Measurements from ENCODE around the gene UPB1.

The UPB1 gene

DNA sequence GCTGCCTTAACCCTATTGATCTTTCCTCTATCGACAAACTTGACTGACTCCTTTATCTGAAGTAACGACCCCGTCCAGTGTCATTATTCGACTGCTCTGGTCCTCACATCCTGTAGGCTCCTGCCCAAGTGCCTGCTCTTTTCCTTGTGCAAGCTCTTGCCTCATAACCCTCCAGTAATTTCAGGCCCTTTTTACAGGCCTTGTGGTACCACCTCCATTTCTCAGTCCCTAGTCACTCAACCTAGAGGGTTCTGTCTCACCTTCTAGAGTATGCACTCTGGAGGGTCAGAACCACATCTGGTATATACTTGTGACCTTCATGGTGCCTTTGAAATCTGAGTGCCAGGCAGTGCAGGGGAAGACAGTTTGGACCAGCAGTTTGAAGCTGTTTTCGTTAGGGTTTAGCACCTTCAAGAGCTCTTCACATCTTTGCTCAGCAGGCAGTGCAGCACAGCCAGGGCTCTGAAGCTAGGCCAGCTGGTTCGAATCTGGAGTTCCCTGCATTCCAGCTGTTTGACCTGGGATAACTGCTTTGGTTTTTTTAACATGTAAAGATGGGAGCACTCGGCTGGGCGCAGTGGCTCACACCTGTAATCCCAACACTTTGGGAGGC lies 71.9 kb downstream of the UPB1 start:
- DNase-seq: no peak

- DNase-seq: no peak
Observed at GRCh38 chr22:24567668-24568067, 72.5 kb downstream of the UPB1 start.

- no peak for DNase-seq
Observed at GRCh38 chr22:24571266-24571665, 76.1 kb downstream of the UPB1 start.

DNA sequence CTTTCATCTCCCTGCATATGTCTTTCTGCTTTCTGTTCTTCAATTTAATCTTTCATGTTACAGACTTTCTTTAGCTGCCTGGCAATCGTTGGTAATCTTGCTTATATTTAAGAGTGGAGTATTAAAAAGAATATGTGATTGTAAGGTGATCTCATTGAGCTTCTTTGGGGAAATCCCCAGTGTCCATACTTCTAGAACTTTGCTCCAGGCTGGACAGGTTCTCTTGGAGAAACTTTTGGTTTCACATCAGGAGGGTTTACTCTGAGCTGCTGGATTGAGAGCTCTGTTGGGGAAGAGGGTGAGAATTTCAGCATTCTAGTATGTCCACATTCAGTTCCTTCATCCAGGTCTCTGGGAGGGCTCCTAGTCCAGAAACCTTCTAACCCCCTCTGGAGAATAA lies 81.6 kb downstream of the UPB1 start:
- DNase-seq: no peak

Measured in right forelimb (tissue), 1 donor.